ENCODE results near the gene RHOA. TPM values are rescaled to one million over a fixed set of nuclear protein-coding genes. Genes with fewer than 3 reads are reported as not detected.
A peak's percentile ranks its signal among the peaks of the same experiment; 100 is the strongest.

RHOA gene
- total RNA-seq, 1 experiment from 2014 or later = 497 TPM

GRCh38 chr3:49456466-49456865 is 44.7 kb upstream of the RHOA start:
- DNase-seq (ENCODE audit: low read depth, low spot score) (no peak), ATAC-seq (peak; percentile 21; the same call in 1 of the 2 replicates)
- no peak for TF ChIP-seq RAD21 (IDR thresholded peaks at IDR 0.05; ENCODE audit: low read depth)
- TF ChIP-seq EZH2 (IDR thresholded peaks at IDR 0.05) = no peak
- no peak for TF ChIP-seq POLR2AphosphoS5 (IDR thresholded peaks at IDR 0.05; ENCODE audit: low read depth, low read length)
- TF ChIP-seq ATF3 (IDR thresholded peaks at IDR 0.05) = no peak
- no peak for TF ChIP-seq ZNF274 (IDR thresholded peaks at IDR 0.05; ENCODE audit: low read depth, low read length)
- TF ChIP-seq EGR1 (IDR thresholded peaks at IDR 0.05; ENCODE audit: low read depth) = no peak
- no peak for TF ChIP-seq MAX (IDR thresholded peaks at IDR 0.05)
- TF ChIP-seq EZH2phosphoT487 (IDR thresholded peaks at IDR 0.05; ENCODE audit: borderline replicate concordance) = no peak
- no peak for TF ChIP-seq FOSL1 (IDR thresholded peaks at IDR 0.05; ENCODE audit: low read depth)
- no peak for TF ChIP-seq JUND (IDR thresholded peaks at IDR 0.05)
- intact Hi-C loops (cut with micrococcal nuclease) = no loop called here
- ChIA-PET RAD21 (ENCODE audit: low non-redundant PET in 1 of 2, low total read pairs in 2 of 2, uncharacterized antibody in 2 of 2, unreplicated experiment in 2 of 2) (no interaction called here), POLR2A (interaction anchor here (1.2 kb wide), 1 partner anchor 13 kb away, joined by 3 read pairs; the partner anchor contains the start of gene DAG1), CTCF (no interaction called here)
- H4K20me1 ChIP-seq (ENCODE audit: insufficient read depth) = no peaks in the 10 kb centered on the region
- no peaks in the 10 kb centered on the region for H3K9me3 ChIP-seq (ENCODE audit: control insufficient read depth in 1 of 2, insufficient read depth in 1 of 2, low read depth in 1 of 2, low read length in 2 of 2)
- BruUV-seq (replicated peaks) = no TSS peak
- H2AFZ ChIP-seq (ENCODE audit: low read depth, low read length, poor library complexity, severe bottlenecking) = no peak overlapping the region
- H3K79me2 ChIP-seq (ENCODE audit: insufficient read depth, low read length) = no peaks in the 10 kb centered on the region
- no peaks in the 10 kb centered on the region for H3K9me2 ChIP-seq (ENCODE audit: insufficient read depth)
- no peak overlapping the region for H3K9ac ChIP-seq (ENCODE audit: low read length)
- H3K4me3 ChIP-seq (replicated peaks in 1 of 2; ENCODE audit: low read depth in 1 of 2, low read length in 2 of 2) = no peak overlapping the region
- no peaks in the 10 kb centered on the region for H3K36me3 ChIP-seq (ENCODE audit: control insufficient read depth in 1 of 2, insufficient read depth in 2 of 2, low read length in 2 of 2)
- peaks cover 7 to 29% of the 10 kb centered on the region in 2 experiments for H3K4me1 ChIP-seq (ENCODE audit: control insufficient read depth in 1 of 2, insufficient read depth in 2 of 2, low read length in 2 of 2)
- no peaks in the 10 kb centered on the region for H3K27me3 ChIP-seq (ENCODE audit: insufficient read depth, low read length)
- peak overlapping the region; percentile 36 for H3K4me2 ChIP-seq (ENCODE audit: low read length)
- H3K27ac ChIP-seq (ENCODE audit: low read depth, low read length) = no peak overlapping the region
